Upper lobe of left lung (tissue), 4 donors: ENCODE results near the gene PHF21A.

Experiments
- CTCF ChIP-seq, 6 experiments: fragments of 450-650 bp in 4 of 6; fragments of 200-600 bp in 2 of 6; sonication (generic) in 2 of 6; IDR thresholded peaks; one replicate each; pipeline ENCODE4 v1.5.1; 2016 to 2019; ENCODE audit warnings: antibody characterized with exemption in 6 of 6
- POLR2A ChIP-seq, 4 donors: fragments of 450-650 bp; IDR thresholded peaks; one replicate each; pipeline ENCODE4 v1.5.1; 2016 to 2017; ENCODE audit warnings: antibody characterized with exemption in 4 of 4, mild to moderate bottlenecking in 2 of 4
- POLR2AphosphoS5 ChIP-seq, 2 donors: sonication (generic); formaldehyde crosslinking; IDR thresholded peaks; one replicate each; pipeline ENCODE4 v1.5.1; 2017; ENCODE audit warnings: antibody characterized with exemption in 2 of 2

DNA sequence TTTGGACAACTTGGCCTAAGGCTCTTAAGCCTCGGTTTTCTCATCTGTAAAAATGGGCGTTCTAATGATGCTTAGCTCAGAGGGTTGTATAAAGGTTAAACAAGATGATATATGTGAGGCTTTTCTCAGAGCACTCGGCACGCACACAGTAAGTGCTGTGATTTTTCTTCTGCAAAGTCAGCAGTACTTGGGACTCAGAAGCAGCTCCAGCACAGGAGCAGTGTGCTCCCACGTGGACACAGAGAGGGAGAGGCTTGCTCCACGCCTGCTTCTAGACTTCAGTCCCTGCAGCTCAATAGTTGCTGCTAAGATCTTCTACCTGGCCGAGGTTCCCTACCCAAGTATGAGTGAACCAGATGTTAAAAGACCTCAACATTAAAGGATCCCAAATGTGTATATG lies 39.9 kb upstream of the PHF21A start:
- TF ChIP-seq CTCF (IDR thresholded peaks at IDR 0.05) = no peak
- no peak for TF ChIP-seq POLR2A (IDR thresholded peaks at IDR 0.05)
- TF ChIP-seq POLR2AphosphoS5 (IDR thresholded peaks at IDR 0.05) = no peak
